SK-N-SH (cell line): ENCODE results near the gene ARID2. TPM values are rescaled to one million over a fixed set of nuclear protein-coding genes. Genes with fewer than 3 reads are reported as not detected.

ENCODE experiments used
- CTCF ChIA-PET: fragments of 300-600, 350-600 bp; formaldehyde crosslinking; extraction: SDS; loops from one replicate; lab custom pipeline; 2021; lab: Yijun Ruan, JAX
- POLR2A ChIA-PET: fragments of 350-600 bp; sonication (Branson Sonifier 250); formaldehyde crosslinking; extraction: SDS; loops from one replicate; lab custom pipeline; 2020; ENCODE audit warnings: antibody characterized with exemption, inconsistent platforms; lab: Yijun Ruan, JAX
- DNase-seq: peaks from one replicate; pipeline ENCODE4 v3.0.0; 2012
- H2AFZ ChIP-seq: fragments of 200-600 bp; sonication (generic); 2 replicates; pipeline ENCODE4 v1.8.1; 2016; ENCODE audit warnings: antibody characterized with exemption, mild to moderate bottlenecking, low read depth
- H3F3A ChIP-seq: fragments of 200-600 bp; sonication (generic); replicated peaks from 2 replicates; pipeline ENCODE3; 2016; ENCODE audit warnings: antibody characterized with exemption, mild to moderate bottlenecking; ENCODE audit not compliant: insufficient read depth
- H3K27ac ChIP-seq, 2 experiments: fragments of 200-500 bp in 1 of 2; fragments of 200-600 bp in 1 of 2; sonication (Bioruptor generic) in 1 of 2; sonication (generic), shearing (Covaris generic) in 1 of 2; 2 replicates each; pipeline versions ENCODE4 v1.5.1 to v1.6.1; 2014 to 2016; ENCODE audit warnings: low read depth in 2 of 2, inconsistent platforms in 1 of 2, low read length in 1 of 2, mild to moderate bottlenecking in 1 of 2, mixed read lengths in 1 of 2
- H3K27me3 ChIP-seq: fragments of 200-600 bp; sonication (generic), shearing (Covaris generic); 2 replicates; pipeline ENCODE4 v1.6.1; 2016; ENCODE audit warnings: mixed run types; ENCODE audit not compliant: insufficient read depth
- H3K36me3 ChIP-seq, 2 experiments: fragments of 200-500 bp in 1 of 2; fragments of 200-600 bp in 1 of 2; sonication (Bioruptor generic) in 1 of 2; sonication (generic) in 1 of 2; replicated peaks in 1 of 2; 2 replicates each; pipeline versions ENCODE3 to v1.5.1; 2014 to 2016; ENCODE audit warnings: low read length in 1 of 2, mild to moderate bottlenecking in 1 of 2; ENCODE audit not compliant: insufficient read depth in 2 of 2, control insufficient read depth in 1 of 2
- H3K4me1 ChIP-seq, 2 experiments: fragments of 200-500 bp in 1 of 2; fragments of 200-600 bp in 1 of 2; sonication (Bioruptor generic) in 1 of 2; sonication (generic), shearing (Covaris generic) in 1 of 2; 2 replicates each; pipeline versions ENCODE4 v1.5.1 to v1.6.1; 2014 to 2016; ENCODE audit warnings: low read depth in 1 of 2, low read length in 1 of 2, mixed run types in 1 of 2; ENCODE audit not compliant: insufficient read depth in 2 of 2, control insufficient read depth in 1 of 2
- H3K4me2 ChIP-seq: fragments of 200-600 bp; sonication (generic), shearing (Covaris generic); 2 replicates; pipeline ENCODE4 v1.6.1; 2017; ENCODE audit warnings: mixed run types
- H3K4me3 ChIP-seq, 2 experiments: fragments of 200-500 bp in 1 of 2; fragments of 200-600 bp in 1 of 2; sonication (Bioruptor generic) in 1 of 2; sonication (generic), shearing (Covaris generic) in 1 of 2; 2 replicates each; pipeline versions ENCODE4 v1.5.1 to v1.8.1; 2014 to 2016; ENCODE audit warnings: low read depth in 2 of 2, inconsistent platforms in 1 of 2, low read length in 1 of 2, mild to moderate bottlenecking in 1 of 2, mixed read lengths in 1 of 2, moderate library complexity in 1 of 2
- H3K79me2 ChIP-seq: fragments of 200-600 bp; sonication (generic); 2 replicates; pipeline ENCODE4 v1.8.1; 2017; ENCODE audit warnings: mild to moderate bottlenecking; ENCODE audit not compliant: insufficient read depth
- H3K9ac ChIP-seq: fragments of 200-600 bp; sonication (generic); 2 replicates; pipeline ENCODE4 v1.6.1; 2017; ENCODE audit warnings: mixed run types
- H3K9me2 ChIP-seq: fragments of 200-600 bp; sonication (generic); 2 replicates; pipeline ENCODE4 v1.6.1; 2017; ENCODE audit warnings: mixed run types
- H3K9me3 ChIP-seq: fragments of 200-600 bp; sonication (generic); 2 replicates; pipeline ENCODE4 v1.6.1; 2017; ENCODE audit warnings: mixed run types, mild to moderate bottlenecking, moderate library complexity
- H4K20me1 ChIP-seq: fragments of 200-600 bp; sonication (generic); 2 replicates; pipeline ENCODE4 v1.6.1; 2017; ENCODE audit warnings: mild to moderate bottlenecking, mixed run types; ENCODE audit not compliant: insufficient read depth
- ELF1 ChIP-seq: IDR thresholded peaks from 2 replicates; pipeline ENCODE4 v1.4.0; 2012
- EZH2phosphoT487 ChIP-seq: fragments of 200-600 bp; sonication (generic); IDR thresholded peaks from 2 replicates; pipeline ENCODE4 v1.6.1; 2017; ENCODE audit warnings: low read depth, mixed run types, mild to moderate bottlenecking, antibody characterized with exemption, moderate library complexity, borderline replicate concordance
- FOXJ3 ChIP-seq: sonication (generic); formaldehyde crosslinking; IDR thresholded peaks from 2 replicates; pipeline ENCODE4 v1.5.1; 2020; ENCODE audit warnings: mild to moderate bottlenecking, missing genetic modification reagents
- GABPA ChIP-seq: IDR thresholded peaks from 2 replicates; pipeline ENCODE4 v1.4.0; 2012; ENCODE audit warnings: low read depth, mild to moderate bottlenecking
- MEF2A ChIP-seq: IDR thresholded peaks from 2 replicates; pipeline ENCODE4 v1.4.0; 2012; ENCODE audit warnings: low read depth, borderline replicate concordance
- NFIC ChIP-seq: IDR thresholded peaks from 2 replicates; pipeline ENCODE4 v1.4.0; 2012; ENCODE audit warnings: borderline replicate concordance
- NRF1 ChIP-seq: IDR thresholded peaks from 2 replicates; pipeline ENCODE4 v1.6.1; 2012; ENCODE audit warnings: low read depth, mild to moderate bottlenecking, low read length
- RAD21 ChIP-seq: IDR thresholded peaks from 2 replicates; pipeline ENCODE4 v1.6.1; 2012; ENCODE audit warnings: mild to moderate bottlenecking, low read length
- SIN3A ChIP-seq: IDR thresholded peaks from 2 replicates; pipeline ENCODE4 v1.6.1; 2012; ENCODE audit warnings: low read depth, mild to moderate bottlenecking, low read length, moderate library complexity, borderline replicate concordance
- SMC3 ChIP-seq: IDR thresholded peaks from 2 replicates; pipeline ENCODE4 v1.6.1; 2012; ENCODE audit warnings: low read depth, low read length, improper control_type of control experiment
- TAF1 ChIP-seq: IDR thresholded peaks from 2 replicates; pipeline ENCODE4 v1.6.1; 2012; ENCODE audit warnings: low read depth, mild to moderate bottlenecking, low read length, moderate library complexity, borderline replicate concordance
- TCF12 ChIP-seq: IDR thresholded peaks from 2 replicates; pipeline ENCODE4 v1.4.0; 2012
- TEAD4 ChIP-seq: IDR thresholded peaks from 2 replicates; pipeline ENCODE4 v1.4.0; 2012; ENCODE audit warnings: mild to moderate bottlenecking, borderline replicate concordance; ENCODE audit not compliant: insufficient read depth
- YY1 ChIP-seq: IDR thresholded peaks from 2 replicates; pipeline ENCODE4 v1.4.0; 2012; ENCODE audit warnings: low read depth, mild to moderate bottlenecking
- WGBS: methylation state at CpG from one replicate; pipeline ENCODE4 v1.1.6; 2017; ENCODE audit warnings: low lambda C conversion rate; 5-methylcytosine and 5-hydroxymethylcytosine counted together
- polyA plus RNA-seq, 3 experiments: library from polyadenylated mRNA; depleted of rRNA; stranded (reverse); fragments of >200 nt; gene quantifications; 2 replicates each; pipeline ENCODE4 v1.2.3, GENCODE V29; 2012
- TF ChIP-seq, protein P1 (sequence below): IDR thresholded peaks from 2 replicates; pipeline ENCODE4 v1.4.0; 2012; ENCODE audit warnings: low read depth, borderline replicate concordance
- TF ChIP-seq, protein P2 (sequence below): IDR thresholded peaks from 2 replicates; pipeline ENCODE4 v1.4.0; 2012; ENCODE audit warnings: low read depth, borderline replicate concordance
- TF ChIP-seq, protein P3 (sequence below): IDR thresholded peaks from 2 replicates; pipeline ENCODE4 v1.6.1; 2012; ENCODE audit warnings: mild to moderate bottlenecking, low read depth, low read length, moderate library complexity
- TF ChIP-seq, protein P4 (sequence below): IDR thresholded peaks from 2 replicates; pipeline ENCODE4 v1.4.0; 2012; ENCODE audit warnings: low read depth

The ARID2 gene
- polyA plus RNA-seq, 1 of the 3 experiments (the other 2 are of a cell fraction): 5.9 TPM

DNA sequence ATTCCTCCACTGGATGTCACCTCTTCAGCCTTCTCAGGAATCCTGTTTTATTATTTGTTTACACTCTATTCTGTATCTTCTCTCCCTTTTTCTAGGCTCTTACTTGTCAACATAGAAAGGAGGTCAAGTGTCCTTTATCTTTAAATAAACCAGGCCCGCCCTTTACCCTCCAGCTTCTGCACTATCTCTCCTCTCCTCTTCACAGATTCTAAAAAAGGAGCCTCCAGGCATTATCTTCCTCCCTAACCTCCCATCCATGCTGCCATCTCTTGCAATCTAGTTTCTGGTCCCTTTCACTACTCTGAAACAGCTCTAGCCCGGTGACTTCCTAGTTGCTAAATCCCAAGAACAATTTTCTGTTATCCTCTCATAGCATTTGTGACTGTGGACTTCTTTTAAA is 24.1 kb upstream of the ARID2 start:
- CTCF ChIA-PET: interaction anchor here (1.1 to 2.1 kb wide), 3 partner anchors 19 to 523 kb away, joined by 3 to 8 read pairs (median 3); no protein-coding TSS in a partner anchor
- Histone ChIP-seq H3K4me3 (no peak overlapping the region), H3F3A (peaks cover 6% of the 10 kb centered on the region), H3K27ac (no peak overlapping the region), H3K9me2 (no peaks in the 10 kb centered on the region), H3K4me2 (no peak overlapping the region), H3K9ac (no peak overlapping the region), H3K9me3 (peaks cover 9% of the 10 kb centered on the region), H2AFZ (no peak overlapping the region), H3K27me3 (no peaks in the 10 kb centered on the region), H3K36me3 (no peaks in the 10 kb centered on the region), H4K20me1 (no peaks in the 10 kb centered on the region), H3K79me2 (no peaks in the 10 kb centered on the region), H3K4me1 (peaks cover 0 to 6% of the 10 kb centered on the region in 2 experiments; a peak in 1 of 4 replicates)
- no peak for DNase-seq
- POLR2A ChIA-PET: no interaction called here
- 66% methylated on average over 2 of the region's 2 CpGs for WGBS
- TF ChIP-seq, protein P1, sequence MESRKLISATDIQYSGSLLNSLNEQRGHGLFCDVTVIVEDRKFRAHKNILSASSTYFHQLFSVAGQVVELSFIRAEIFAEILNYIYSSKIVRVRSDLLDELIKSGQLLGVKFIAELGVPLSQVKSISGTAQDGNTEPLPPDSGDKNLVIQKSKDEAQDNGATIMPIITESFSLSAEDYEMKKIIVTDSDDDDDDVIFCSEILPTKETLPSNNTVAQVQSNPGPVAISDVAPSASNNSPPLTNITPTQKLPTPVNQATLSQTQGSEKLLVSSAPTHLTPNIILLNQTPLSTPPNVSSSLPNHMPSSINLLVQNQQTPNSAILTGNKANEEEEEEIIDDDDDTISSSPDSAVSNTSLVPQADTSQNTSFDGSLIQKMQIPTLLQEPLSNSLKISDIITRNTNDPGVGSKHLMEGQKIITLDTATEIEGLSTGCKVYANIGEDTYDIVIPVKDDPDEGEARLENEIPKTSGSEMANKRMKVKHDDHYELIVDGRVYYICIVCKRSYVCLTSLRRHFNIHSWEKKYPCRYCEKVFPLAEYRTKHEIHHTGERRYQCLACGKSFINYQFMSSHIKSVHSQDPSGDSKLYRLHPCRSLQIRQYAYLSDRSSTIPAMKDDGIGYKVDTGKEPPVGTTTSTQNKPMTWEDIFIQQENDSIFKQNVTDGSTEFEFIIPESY: no peak
- no peak for TF ChIP-seq SIN3A
- TF ChIP-seq, protein P2, sequence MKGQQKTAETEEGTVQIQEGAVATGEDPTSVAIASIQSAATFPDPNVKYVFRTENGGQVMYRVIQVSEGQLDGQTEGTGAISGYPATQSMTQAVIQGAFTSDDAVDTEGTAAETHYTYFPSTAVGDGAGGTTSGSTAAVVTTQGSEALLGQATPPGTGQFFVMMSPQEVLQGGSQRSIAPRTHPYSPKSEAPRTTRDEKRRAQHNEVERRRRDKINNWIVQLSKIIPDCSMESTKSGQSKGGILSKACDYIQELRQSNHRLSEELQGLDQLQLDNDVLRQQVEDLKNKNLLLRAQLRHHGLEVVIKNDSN: no peak
- TF ChIP-seq GABPA: no peak
- TF ChIP-seq TAF1: no peak
- TF ChIP-seq MEF2A: no peak
- TF ChIP-seq NRF1: no peak
- TF ChIP-seq ELF1: no peak
- TF ChIP-seq TEAD4: no peak
- TF ChIP-seq RAD21: no peak
- TF ChIP-seq SMC3: no peak

DNA sequence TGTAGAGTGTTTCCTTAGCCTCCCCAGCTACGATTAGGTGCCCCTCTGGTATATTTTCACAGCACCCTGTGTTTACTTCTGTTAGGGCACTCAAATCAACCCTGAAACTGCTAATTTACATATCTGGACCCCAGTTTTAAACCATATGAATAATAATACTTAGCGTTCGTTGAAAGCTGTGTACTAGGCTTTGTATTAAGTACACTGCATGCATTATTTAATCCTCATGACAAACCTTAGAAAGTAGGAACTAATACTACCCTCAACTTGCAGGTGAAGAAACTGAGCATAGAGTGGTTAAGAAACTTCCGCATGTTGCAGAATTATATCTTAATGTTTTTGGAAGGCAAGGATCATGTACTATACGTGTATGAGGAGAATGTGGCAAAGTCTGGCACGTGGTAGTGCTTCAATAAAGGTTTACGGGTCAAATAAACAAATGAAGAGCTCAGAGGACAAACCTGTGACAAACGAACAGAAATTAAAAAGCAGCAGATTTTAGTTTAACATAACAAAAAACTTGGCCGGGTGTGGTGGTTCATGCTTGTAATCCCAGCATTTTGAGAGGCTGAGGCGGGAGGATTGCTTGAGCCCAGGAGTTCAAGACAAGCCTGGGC is 22.2 kb upstream of the ARID2 start:
- 82% methylated on average over 10 of the region's 10 CpGs for WGBS
- POLR2A ChIA-PET: no interaction called here
- Histone ChIP-seq H2AFZ (no peak overlapping the region), H3K79me2 (no peaks in the 10 kb centered on the region), H3K27me3 (no peaks in the 10 kb centered on the region), H3K4me1 (peaks cover 0 to 6% of the 10 kb centered on the region in 2 experiments; a peak in 1 of 4 replicates), H3K9ac (no peak overlapping the region), H3K4me3 (no peak overlapping the region), H4K20me1 (no peaks in the 10 kb centered on the region), H3K27ac (no peak overlapping the region), H3K9me3 (no peaks in the 10 kb centered on the region), H3F3A (peaks cover 6% of the 10 kb centered on the region), H3K4me2 (no peak overlapping the region), H3K36me3 (no peaks in the 10 kb centered on the region), H3K9me2 (no peaks in the 10 kb centered on the region)
- TF ChIP-seq, protein P3, sequence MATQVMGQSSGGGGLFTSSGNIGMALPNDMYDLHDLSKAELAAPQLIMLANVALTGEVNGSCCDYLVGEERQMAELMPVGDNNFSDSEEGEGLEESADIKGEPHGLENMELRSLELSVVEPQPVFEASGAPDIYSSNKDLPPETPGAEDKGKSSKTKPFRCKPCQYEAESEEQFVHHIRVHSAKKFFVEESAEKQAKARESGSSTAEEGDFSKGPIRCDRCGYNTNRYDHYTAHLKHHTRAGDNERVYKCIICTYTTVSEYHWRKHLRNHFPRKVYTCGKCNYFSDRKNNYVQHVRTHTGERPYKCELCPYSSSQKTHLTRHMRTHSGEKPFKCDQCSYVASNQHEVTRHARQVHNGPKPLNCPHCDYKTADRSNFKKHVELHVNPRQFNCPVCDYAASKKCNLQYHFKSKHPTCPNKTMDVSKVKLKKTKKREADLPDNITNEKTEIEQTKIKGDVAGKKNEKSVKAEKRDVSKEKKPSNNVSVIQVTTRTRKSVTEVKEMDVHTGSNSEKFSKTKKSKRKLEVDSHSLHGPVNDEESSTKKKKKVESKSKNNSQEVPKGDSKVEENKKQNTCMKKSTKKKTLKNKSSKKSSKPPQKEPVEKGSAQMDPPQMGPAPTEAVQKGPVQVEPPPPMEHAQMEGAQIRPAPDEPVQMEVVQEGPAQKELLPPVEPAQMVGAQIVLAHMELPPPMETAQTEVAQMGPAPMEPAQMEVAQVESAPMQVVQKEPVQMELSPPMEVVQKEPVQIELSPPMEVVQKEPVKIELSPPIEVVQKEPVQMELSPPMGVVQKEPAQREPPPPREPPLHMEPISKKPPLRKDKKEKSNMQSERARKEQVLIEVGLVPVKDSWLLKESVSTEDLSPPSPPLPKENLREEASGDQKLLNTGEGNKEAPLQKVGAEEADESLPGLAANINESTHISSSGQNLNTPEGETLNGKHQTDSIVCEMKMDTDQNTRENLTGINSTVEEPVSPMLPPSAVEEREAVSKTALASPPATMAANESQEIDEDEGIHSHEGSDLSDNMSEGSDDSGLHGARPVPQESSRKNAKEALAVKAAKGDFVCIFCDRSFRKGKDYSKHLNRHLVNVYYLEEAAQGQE: no peak
- TF ChIP-seq EZH2phosphoT487 (no peak), FOXJ3 (CRISPR knock-in tag) (no peak), TCF12 (no peak), NFIC (no peak), YY1 (no peak)
- TF ChIP-seq, protein P4, sequence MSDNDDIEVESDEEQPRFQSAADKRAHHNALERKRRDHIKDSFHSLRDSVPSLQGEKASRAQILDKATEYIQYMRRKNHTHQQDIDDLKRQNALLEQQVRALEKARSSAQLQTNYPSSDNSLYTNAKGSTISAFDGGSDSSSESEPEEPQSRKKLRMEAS: no peak
- DNase-seq: no peak
- CTCF ChIA-PET: interaction anchor here (1.0 to 1.1 kb wide), 2 partner anchors 17 to 19 kb away, joined by 3 to 4 read pairs; no protein-coding TSS in a partner anchor
